Skeletal muscle cell (primary cell): Measurements from ENCODE around the gene TAOK2.
A peak's percentile ranks its signal among the peaks of the same experiment; 100 is the strongest.
"Not testable (repeated sequence)": the region's sequence is repeated elsewhere in the genome, so short reads cannot be mapped to it uniquely, and the experiment has no call there.

Experiments used
- DNase-seq: peaks from one replicate; pipeline ENCODE4 v3.0.0-alpha.2; 2010; ENCODE audit warnings: low read depth
- H3K4me3 ChIP-seq: 2 replicates; pipeline ENCODE4 v1.5.1; 2011; ENCODE audit warnings: low read depth, mild to moderate bottlenecking, control low read depth, low read length, moderate library complexity

Gene TAOK2

DNA sequence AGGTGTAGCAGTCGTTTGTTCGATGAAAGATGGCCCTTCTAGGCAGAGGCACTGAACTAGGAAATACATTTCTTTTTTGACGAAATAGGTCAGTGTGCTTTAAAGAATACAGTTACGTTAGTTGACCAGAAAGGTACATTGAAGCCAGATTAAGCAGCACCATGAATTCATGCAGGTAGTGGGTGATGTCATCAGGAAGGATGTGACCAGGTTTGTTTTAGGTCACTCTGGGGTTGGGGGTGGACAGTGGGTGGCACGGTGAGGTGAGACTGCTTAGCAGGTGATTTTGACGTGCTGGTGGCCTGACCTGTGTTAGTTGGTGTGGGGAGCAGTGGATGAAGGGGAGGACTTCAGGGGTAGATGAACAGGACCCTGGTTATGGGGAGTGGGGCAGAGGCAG is 25.9 kb downstream of the TAOK2 start:
- no peak for DNase-seq
- H3K4me3 ChIP-seq, result no peak overlapping the region

DNA sequence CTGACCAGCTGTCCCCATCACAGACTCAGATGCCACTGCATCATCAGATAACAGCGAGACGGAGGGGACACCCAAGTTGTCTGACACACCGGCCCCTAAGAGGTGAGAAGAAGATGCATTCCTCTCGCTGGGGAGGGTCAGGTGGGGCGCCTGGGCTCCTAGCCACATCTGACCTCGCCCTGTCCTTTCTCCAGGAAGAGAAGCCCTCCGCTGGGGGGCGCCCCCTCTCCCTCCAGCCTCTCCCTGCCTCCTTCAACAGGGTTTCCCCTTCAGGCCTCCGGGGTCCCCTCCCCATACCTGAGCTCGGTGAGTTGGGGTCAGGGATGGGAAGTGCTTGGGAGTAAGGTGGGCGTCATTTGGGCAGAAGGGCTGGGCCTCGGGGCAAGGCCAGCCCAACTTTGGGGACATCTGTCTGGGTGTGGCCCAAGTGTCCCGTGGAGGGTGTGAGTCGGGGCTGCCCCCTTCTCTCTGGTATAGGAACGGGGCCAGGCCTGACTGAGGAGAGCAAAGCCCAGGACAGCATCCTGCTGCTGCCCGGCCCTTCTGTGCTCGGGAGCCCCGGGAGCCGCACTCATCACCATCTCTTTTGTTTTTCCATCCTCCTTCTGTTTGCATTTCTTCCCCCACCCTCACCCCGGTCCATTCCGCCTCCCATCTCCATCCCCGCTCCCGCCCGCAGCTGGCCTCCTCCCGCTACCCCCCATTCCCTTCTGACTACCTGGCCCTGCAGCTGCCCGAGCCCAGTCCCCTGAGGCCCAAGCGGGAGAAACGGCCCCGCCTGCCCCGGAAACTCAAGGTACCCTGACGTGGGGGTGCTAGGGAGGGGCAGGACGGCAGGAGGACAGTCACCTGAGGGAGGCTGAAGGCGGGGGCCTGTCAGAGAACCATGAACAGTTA is 27.3 kb downstream of the TAOK2 start:
- DNase-seq, result no peak
- no peak overlapping the region for H3K4me3 ChIP-seq

- DNase-seq, result no peak
- H3K4me3 ChIP-seq, result no peak overlapping the region
Measured at GRCh38 chr16:30002614-30003346, 29.1 kb downstream of the TAOK2 start.

DNA sequence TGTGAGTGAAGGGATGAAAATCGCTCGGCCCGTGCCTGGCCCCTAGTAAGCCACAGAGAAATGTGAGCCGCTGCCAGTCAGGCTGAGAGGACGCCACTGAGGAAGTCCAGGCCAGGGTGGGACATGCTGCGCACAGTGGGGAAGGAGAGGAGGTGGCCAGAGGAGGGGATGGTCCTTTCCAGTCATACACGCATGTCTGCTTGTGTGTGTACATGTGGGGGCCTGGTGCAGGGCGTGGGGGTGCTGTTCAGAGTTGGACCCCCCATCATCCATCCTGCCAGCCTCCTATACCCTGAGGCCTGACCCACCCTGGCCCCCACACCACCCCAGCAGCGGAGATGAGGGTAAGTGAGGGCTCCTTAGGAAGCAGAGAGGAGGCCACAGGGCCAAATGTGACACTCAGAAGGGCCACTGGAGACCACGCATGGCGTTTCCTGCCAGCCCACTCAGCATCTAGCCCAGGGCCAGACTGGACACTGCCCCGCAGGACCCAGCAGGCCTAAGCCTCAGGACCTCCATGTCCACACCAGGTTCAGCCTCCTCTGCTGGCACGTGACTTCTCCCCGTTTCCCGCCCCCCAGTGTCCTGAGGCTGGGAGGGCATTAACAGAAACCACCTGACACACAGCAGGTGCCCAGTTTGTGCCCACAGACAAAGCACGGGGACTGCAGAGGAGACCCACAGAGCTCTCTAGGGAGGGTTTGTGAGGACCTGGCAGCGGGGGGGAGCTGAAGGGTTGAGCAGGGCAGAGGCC is 30.2 kb downstream of the TAOK2 start:
- DNase-seq, result no peak
- H3K4me3 ChIP-seq, result no peak overlapping the region

GRCh38 chr16:30004424-30004776 is 30.7 kb downstream of the TAOK2 start:
- no peak overlapping the region for H3K4me3 ChIP-seq
- DNase-seq, result no peak

DNA sequence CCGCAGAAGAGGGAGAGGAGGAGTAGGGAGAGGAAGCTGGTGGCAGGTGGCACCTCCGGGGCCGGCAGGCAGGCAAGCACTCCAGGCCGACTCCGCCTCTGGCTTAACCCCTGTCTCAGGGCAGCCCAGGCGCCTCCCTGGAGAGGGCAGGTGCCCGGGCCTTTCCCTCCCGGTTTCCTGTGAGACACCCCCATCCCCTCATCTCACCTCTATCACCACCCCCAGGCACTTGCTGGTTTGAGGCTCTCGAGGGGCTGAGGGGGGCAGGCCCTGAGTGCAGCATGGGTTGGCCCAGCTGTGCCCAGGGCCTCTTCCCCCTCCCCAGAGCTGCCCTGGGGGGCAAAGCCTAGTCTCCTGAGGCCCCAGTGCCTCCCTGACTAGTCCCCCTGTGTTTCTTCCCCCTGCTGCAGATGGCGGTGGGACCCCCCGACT is 31.2 kb downstream of the TAOK2 start:
- H3K4me3 ChIP-seq, result no peak overlapping the region
- no peak for DNase-seq

- no peak for DNase-seq
- no peak overlapping the region for H3K4me3 ChIP-seq
Measured at GRCh38 chr16:30005341-30006094, 31.9 kb downstream of the TAOK2 start.

DNA sequence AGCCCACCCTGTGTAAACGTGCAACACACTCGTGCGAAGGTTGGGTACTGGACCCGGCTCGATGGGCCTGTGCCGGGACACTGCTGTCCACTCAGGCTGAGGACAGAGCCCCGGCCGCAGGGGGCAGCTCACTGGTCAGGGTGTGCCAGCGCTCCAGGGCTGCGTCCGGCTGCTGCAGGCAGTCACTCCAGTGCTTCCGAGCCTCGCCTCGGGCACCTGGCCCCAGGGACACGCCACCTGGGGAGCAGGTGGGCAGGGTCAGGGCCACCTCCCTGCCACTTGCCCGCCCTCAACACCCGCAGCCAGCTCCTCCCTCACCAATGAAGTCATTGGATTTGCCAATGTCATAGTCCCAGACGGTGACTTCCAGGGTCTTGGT is 32.4 kb downstream of the TAOK2 start:
- no peak overlapping the region for H3K4me3 ChIP-seq
- no peak for DNase-seq

- no peak for DNase-seq
- no peak overlapping the region for H3K4me3 ChIP-seq
Measured at GRCh38 chr16:30006659-30007377, 33.1 kb downstream of the TAOK2 start.

- no peak for DNase-seq
- no peak overlapping the region for H3K4me3 ChIP-seq
Measured at GRCh38 chr16:30007378-30007895, 33.8 kb downstream of the TAOK2 start.

- DNase-seq, result no peak
- H3K4me3 ChIP-seq, result no peak overlapping the region
Measured at GRCh38 chr16:30009085-30009862, 35.6 kb downstream of the TAOK2 start.

DNA sequence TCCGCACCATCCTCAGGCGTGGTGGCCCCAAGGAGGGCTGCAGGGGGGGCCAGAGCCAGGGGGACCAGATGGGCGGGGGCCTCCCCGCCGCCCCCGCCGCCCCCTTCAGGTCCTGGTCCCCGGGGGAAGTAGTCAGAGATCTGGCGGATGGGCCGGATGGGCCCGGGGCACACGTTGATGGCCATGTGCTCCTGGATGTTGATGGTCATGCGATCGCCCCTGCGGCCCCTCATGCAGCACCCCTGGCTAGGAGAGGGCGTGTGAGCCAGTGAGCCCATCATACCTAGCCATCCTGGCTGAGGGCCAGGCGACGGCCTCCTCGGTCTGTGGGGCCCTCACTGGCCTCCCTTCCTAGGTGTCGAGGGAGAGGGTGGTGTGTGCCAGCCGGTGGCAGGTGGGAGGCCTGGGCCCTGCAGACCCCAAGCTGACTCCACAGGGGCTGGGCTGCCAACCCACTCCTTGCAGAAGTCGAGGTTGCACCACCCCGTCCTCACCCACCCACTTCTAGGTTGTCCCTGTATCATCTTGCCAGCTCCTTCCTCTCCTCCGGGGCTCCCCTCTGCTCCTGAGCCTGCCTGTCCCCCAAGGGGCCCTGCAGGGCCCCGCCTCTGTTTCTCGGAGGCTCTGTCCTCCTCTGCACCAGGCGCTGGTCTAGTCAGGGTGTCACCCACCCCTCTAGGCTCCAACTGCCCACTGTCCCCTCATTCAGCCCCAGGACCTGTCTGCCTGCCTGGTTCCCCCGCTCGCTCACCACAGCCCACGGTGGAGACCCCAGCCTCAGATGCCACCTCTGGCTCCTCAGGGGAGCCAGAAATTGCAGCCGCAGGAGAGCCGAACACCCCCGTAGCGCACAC is 36.5 kb downstream of the TAOK2 start:
- no peak for DNase-seq
- peak overlapping the region; percentile 51 for H3K4me3 ChIP-seq

GRCh38 chr16:30010844-30011713 is 37.4 kb downstream of the TAOK2 start, which contains the start of gene DOC2A:
Gene DOC2A (minus strand): TSS chr16:30011027. CDS start chr16:30010222, 805 bp downstream.
- no peak for DNase-seq
- H3K4me3 ChIP-seq, result peak within 1 kb of the TSS; percentile 51

DNA sequence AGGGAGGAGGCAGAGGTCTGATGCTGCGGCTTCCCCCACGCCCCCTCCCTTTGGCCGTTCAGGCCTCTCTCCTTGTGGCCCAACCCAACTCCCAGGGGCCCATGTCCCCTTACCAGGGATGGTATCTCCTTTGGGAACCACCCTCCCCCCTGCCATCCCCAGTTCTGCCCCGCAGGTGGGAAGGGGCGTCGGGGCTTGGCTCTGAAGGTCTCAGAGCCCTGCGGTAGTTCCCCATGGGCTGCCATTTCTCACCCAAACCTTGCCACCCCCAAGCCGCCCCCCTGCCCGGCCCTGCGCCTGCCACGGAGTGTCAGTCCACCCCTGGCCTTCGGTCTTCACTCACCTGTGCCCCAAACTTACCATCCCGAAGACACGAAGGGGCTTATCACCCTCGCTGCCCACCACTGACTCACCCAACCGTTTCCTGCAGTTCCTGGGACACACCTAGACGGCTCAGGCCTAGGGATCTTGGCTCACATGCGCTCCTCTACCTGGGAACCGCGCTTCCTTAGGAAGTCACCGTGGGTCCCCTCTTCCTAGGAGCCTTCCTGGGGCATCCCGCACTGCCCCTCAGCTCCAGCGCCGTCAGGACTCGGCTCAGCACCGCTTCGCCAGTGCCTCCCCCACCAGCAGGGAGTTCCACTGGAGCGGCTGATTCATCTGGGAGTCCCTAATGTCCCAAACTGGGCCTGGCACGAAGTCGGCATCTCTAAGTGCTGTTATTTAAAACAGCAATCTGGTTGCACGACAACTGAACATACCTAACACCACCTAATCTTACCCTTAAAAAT is 38.2 kb downstream of the TAOK2 start:
- no peak for DNase-seq
- no peak overlapping the region for H3K4me3 ChIP-seq

DNA sequence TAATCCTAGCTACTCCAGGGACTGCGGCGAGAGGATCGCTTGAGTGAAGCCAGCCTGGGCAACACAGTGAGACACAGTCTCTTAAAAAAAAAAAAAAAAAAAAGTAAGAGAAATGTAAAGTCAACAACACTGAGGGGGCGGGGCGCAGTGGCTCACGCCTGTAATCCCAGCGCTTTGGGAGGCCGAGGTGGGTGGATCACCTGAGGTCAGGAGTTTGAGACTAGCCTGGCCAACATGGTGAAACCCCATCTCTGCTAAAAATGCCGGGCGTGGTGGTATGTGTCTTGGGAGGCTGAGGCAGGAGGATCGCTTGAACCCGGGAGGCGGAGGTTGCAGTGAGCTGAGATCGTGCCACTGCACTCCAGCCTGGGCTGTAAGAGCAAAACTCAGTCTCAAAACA is 38.9 kb downstream of the TAOK2 start:
- H3K4me3 ChIP-seq, DNase-seq: not testable (repeated sequence)
